Keratinocyte (primary cell): ENCODE results near the gene THEM4.
"Not testable (repeated sequence)": the region's sequence is repeated elsewhere in the genome, so short reads cannot be mapped to it uniquely, and the experiment has no call there.

Experiments
- CTCF ChIP-seq, 3 experiments: IDR thresholded peaks in 1 of 3; conservative IDR thresholded peaks in 1 of 3; optimal IDR thresholded peaks in 1 of 3; 2 replicates in 2 of 3; 3 replicates in 1 of 3; pipeline versions ENCODE3 to v1.5.1; 2011; ENCODE audit warnings: low read length in 3 of 3, mild to moderate bottlenecking in 3 of 3, moderate library complexity in 2 of 3, control low read depth in 1 of 3, inconsistent platforms in 1 of 3; ENCODE audit not compliant: insufficient read depth in 2 of 3; ENCODE audit errors: extremely low read depth in 1 of 3
- EZH2 ChIP-seq: IDR thresholded peaks from one replicate; pipeline ENCODE4 v1.6.1; 2012; ENCODE audit warnings: inconsistent platforms, mild to moderate bottlenecking, low read length, moderate library complexity

- TF ChIP-seq CTCF (optimal IDR thresholded peaks at IDR 0.05 in 1 of 3, IDR thresholded peaks at IDR 0.05 in 1 of 3, conservative IDR thresholded peaks at IDR 0.05 in 1 of 3; ENCODE audit: extremely low read depth in 1 of 3, insufficient read depth in 2 of 3, low read length in 3 of 3); EZH2: not testable (repeated sequence)
Observed at GRCh38 chr1:151855516-151855915, 53.8 kb downstream of the THEM4 start.
